Measurements from ENCODE around the gene COL9A3.

Gene COL9A3

GRCh38 chr20:62885046-62885895, 68.4 kb downstream of the COL9A3 start:
- DNase-seq (ENCODE audit: extremely low read depth, low read depth) = no peak
- no peak for TF ChIP-seq CTCF (IDR thresholded peaks at IDR 0.05; ENCODE audit: low read depth, low read length)

GRCh38 chr20:62885896-62886708, 69.3 kb downstream of the COL9A3 start:
- TF ChIP-seq CTCF (IDR thresholded peaks at IDR 0.05; ENCODE audit: low read depth, low read length) = no peak
- DNase-seq (ENCODE audit: extremely low read depth, low read depth) = no peak

GRCh38 chr20:62886709-62887058, 69.8 kb downstream of the COL9A3 start:
- TF ChIP-seq CTCF (IDR thresholded peaks at IDR 0.05; ENCODE audit: low read depth, low read length) = no peak
- DNase-seq (ENCODE audit: extremely low read depth, low read depth) = no peak

GRCh38 chr20:62887152-62887859, 70.5 kb downstream of the COL9A3 start:
- no peak for TF ChIP-seq CTCF (IDR thresholded peaks at IDR 0.05; ENCODE audit: low read depth, low read length)
- peak; percentile 32 for DNase-seq (ENCODE audit: extremely low read depth, low read depth)

GRCh38 chr20:62887860-62888239, 71.0 kb downstream of the COL9A3 start:
- no peak for DNase-seq (ENCODE audit: extremely low read depth, low read depth)
- TF ChIP-seq CTCF (IDR thresholded peaks at IDR 0.05; ENCODE audit: low read depth, low read length) = no peak

- no peak for DNase-seq (ENCODE audit: extremely low read depth, low read depth)
Measured at GRCh38 chr20:62888406-62888805, 71.6 kb downstream of the COL9A3 start.

More at GRCh38 chr20:62888406-62888805, 71.6 kb downstream of the COL9A3 start:
- no peak for TF ChIP-seq CTCF (IDR thresholded peaks at IDR 0.05; ENCODE audit: low read depth, low read length)
